K562 (cell line): ENCODE measurements around the gene AZGP1. TPM values are rescaled to one million over a fixed set of nuclear protein-coding genes. Genes with fewer than 3 reads are reported as not detected.

Experiments used
- ARID1B ChIP-seq: fragments of 450-650 bp; IDR thresholded peaks from 2 replicates; pipeline ENCODE4 v1.6.1; 2016; ENCODE audit warnings: antibody characterized with exemption, mild to moderate bottlenecking, inconsistent platforms
- ASH1L ChIP-seq: fragments of 450-650 bp; IDR thresholded peaks from 2 replicates; pipeline ENCODE4 v1.6.1; 2018; ENCODE audit warnings: borderline replicate concordance, mild to moderate bottlenecking, low read depth; ENCODE audit not compliant: partially characterized antibody
- ATF6 ChIP-seq: sonication (generic); formaldehyde crosslinking; IDR thresholded peaks from 2 replicates; pipeline ENCODE4 v1.4.0; 2020; ENCODE audit warnings: mild to moderate bottlenecking, missing genetic modification reagents
- CEBPB ChIP-seq: fragments of 450-650 bp; IDR thresholded peaks from 2 replicates; pipeline ENCODE4 v1.6.1; 2016; ENCODE audit warnings: missing genetic modification characterization, missing compliant biosample characterization
- COPS2 ChIP-seq: fragments of 450-650 bp; conservative IDR thresholded peaks from 2 replicates; pipeline ENCODE4 v1.6.1; 2016; ENCODE audit warnings: mild to moderate bottlenecking, moderate library complexity
- CTCF ChIP-seq, 3 experiments: IDR thresholded peaks in 2 of 3; conservative IDR thresholded peaks in 1 of 3; 2 replicates each; pipeline ENCODE4 v1.5.1; 2011 to 2012; ENCODE audit warnings: low read length in 3 of 3, mild to moderate bottlenecking in 3 of 3, control low read depth in 2 of 3, improper control_type of control experiment in 1 of 3, inconsistent platforms in 1 of 3, low read depth in 1 of 3, mixed read lengths in 1 of 3, moderate library complexity in 1 of 3; ENCODE audit not compliant: insufficient read depth in 2 of 3
- ETV6 ChIP-seq, 3 experiments: fragments of 150-350 bp in 1 of 3; sonication (generic) in 1 of 3; formaldehyde crosslinking in 1 of 3; IDR thresholded peaks; 2 replicates each; pipeline versions ENCODE4 v1.6.1 to v1.8.0; 2014 to 2022; ENCODE audit warnings: borderline replicate concordance in 2 of 3, low read depth in 2 of 3, antibody characterized with exemption in 1 of 3, low read length in 1 of 3, mild to moderate bottlenecking in 1 of 3, missing genetic modification reagents in 1 of 3
- FOSL1 ChIP-seq: fragments of 200-800 bp; sonication (Bioruptor generic); conservative IDR thresholded peaks from 2 replicates; pipeline ENCODE4 v1.6.1; 2016; ENCODE audit warnings: missing genetic modification characterization, missing compliant biosample characterization
- FOXK1 ChIP-seq: sonication (generic); formaldehyde crosslinking; IDR thresholded peaks from 2 replicates; pipeline ENCODE4 v1.8.0; 2022; ENCODE audit warnings: missing genetic modification reagents, mild to moderate bottlenecking, borderline replicate concordance
- ILK ChIP-seq: fragments of 450-650 bp; IDR thresholded peaks from 2 replicates; pipeline ENCODE4 v1.6.1; 2016; ENCODE audit warnings: missing genetic modification characterization, low read depth, mild to moderate bottlenecking, missing compliant biosample characterization, moderate library complexity, borderline replicate concordance
- LEF1 ChIP-seq: fragments of 450-650 bp; IDR thresholded peaks from 2 replicates; pipeline ENCODE4 v1.6.1; 2016; ENCODE audit warnings: mild to moderate bottlenecking
- MCM7 ChIP-seq, 2 experiments: fragments of 450-650 bp; IDR thresholded peaks; 2 replicates each; pipeline ENCODE4 v1.6.1; 2016 to 2018
- NCOA6 ChIP-seq: fragments of 450-650 bp; IDR thresholded peaks from 2 replicates; pipeline ENCODE4 v1.6.1; 2017; ENCODE audit warnings: mild to moderate bottlenecking
- POLR3A ChIP-seq: IDR thresholded peaks from 2 replicates; pipeline ENCODE4 v1.6.1; 2011; ENCODE audit warnings: borderline replicate concordance, mild to moderate bottlenecking, moderate library complexity; ENCODE audit not compliant: insufficient read length, insufficient read depth; ENCODE audit errors: extremely low read depth
- SMARCC2 ChIP-seq: fragments of 450-650 bp; IDR thresholded peaks from 2 replicates; pipeline ENCODE4 v1.6.1; 2017; ENCODE audit warnings: antibody characterized with exemption, moderate library complexity, mild to moderate bottlenecking, low read depth
- SREBF1 ChIP-seq: fragments of 150-350 bp; IDR thresholded peaks from 2 replicates; pipeline ENCODE4 v1.6.1; 2014; ENCODE audit warnings: antibody characterized with exemption, low read depth, low read length, borderline replicate concordance
- ZNF134 ChIP-seq: fragments of 250-450 bp; sonication (Bioruptor Pico); conservative IDR thresholded peaks from 2 replicates; pipeline ENCODE4 v1.4.0; 2020
- ZNF165 ChIP-seq: fragments of 250-450 bp; sonication (Bioruptor Pico); IDR thresholded peaks from 2 replicates; pipeline ENCODE4 v1.4.0; 2020; ENCODE audit warnings: borderline replicate concordance
- ZNF253 ChIP-seq: fragments of 250-450 bp; sonication (Bioruptor Pico); conservative IDR thresholded peaks from 2 replicates; pipeline ENCODE4 v1.6.1; 2021; ENCODE audit warnings: mild to moderate bottlenecking
- ZNF263 ChIP-seq: sonication (generic); formaldehyde crosslinking; IDR thresholded peaks from 2 replicates; pipeline ENCODE4 v1.8.0; 2022; ENCODE audit warnings: mild to moderate bottlenecking, missing genetic modification reagents, borderline replicate concordance
- ZNF511 ChIP-seq: sonication (generic); formaldehyde crosslinking; IDR thresholded peaks from 2 replicates; pipeline ENCODE4 v1.8.0; 2022; ENCODE audit warnings: mild to moderate bottlenecking, missing genetic modification reagents
- ZNF589 ChIP-seq: fragments of 200-800 bp; sonication (Bioruptor generic); IDR thresholded peaks from 2 replicates; pipeline ENCODE4 v1.6.1; 2016; ENCODE audit warnings: low read depth, missing genetic modification characterization, missing compliant biosample characterization
- ZNF699 ChIP-seq: fragments of 250-450 bp; sonication (Bioruptor Pico); IDR thresholded peaks from 2 replicates; pipeline ENCODE4 v1.8.0; 2021; ENCODE audit warnings: mild to moderate bottlenecking, moderate library complexity; ENCODE audit not compliant: insufficient replicate concordance
- polyA plus RNA-seq, 8 experiments: library from polyadenylated mRNA; depleted of rRNA in 4 of 8; stranded (reverse) in 5 of 8; unstranded in 3 of 8; fragments of >200 nt; fragmentation: Nextera tagmentation in 2 of 8; fragmentation: Illumina TruSeq in 1 of 8; extraction: Ambion mirVana in 2 of 8; extraction: Trizol in 1 of 8; gene quantifications; 2 replicates each; pipeline versions ENCODE4 v1.2.1 to v1.2.3, GENCODE V29; 2011 to 2014; ENCODE audit warnings: inconsistent platforms in 1 of 8, missing spikeins in 1 of 8
- total RNA-seq, 7 experiments: library from RNA; depleted of rRNA in 6 of 7; stranded (reverse); fragments of >200 nt in 6 of 7; fragmentation: Illumina TruSeq in 2 of 7; extraction: Trizol in 2 of 7; gene quantifications; 2 replicates each; pipeline versions ENCODE4 v1.2.1 to v1.2.3, GENCODE V29; 2011 to 2021; ENCODE audit warnings: low replicate concordance in 1 of 7

Gene AZGP1
- total and polyA plus RNA-seq, 9 of the 15 experiments (the other 6 are each of a cell fraction or from before 2014, with no cell fraction given): 0.18 to 0.53 TPM; not detected in 7

GRCh38 chr7:99918959-99919813, 56.6 kb downstream of the AZGP1 start, which contains the start of gene TRIM4 (continued):
- TF ChIP-seq ASH1L (peak; percentile 35), COPS2 (no peak), ZNF253 (CRISPR knock-in tag) (no peak), CEBPB (tag) (no peak), ARID1B (0 out of 2 replicates have a peak, but pooled peaks have one; percentile 6), FOXK1 (peak; percentile 53; the same call in 1 of the 2 replicates), ATF6 (CRISPR knock-in tag) (peak; percentile 26; the same call in 1 of the 2 replicates), ZNF263 (CRISPR knock-in tag) (peak; percentile 65; the same call in 1 of the 2 replicates), POLR3A (no peak), LEF1 (no peak), ZNF134 (no peak), CTCF (IDR thresholded peaks at IDR 0.05 in 2 of 3, conservative IDR thresholded peaks at IDR 0.05 in 1 of 3; ENCODE audit: insufficient read depth in 2 of 3, low read depth in 1 of 3, low read length in 3 of 3) (peak; percentile 50 to 70 (median 53)), ZNF511 (CRISPR knock-in tag) (peak; percentile 58; the same call in 1 of the 2 replicates), ZNF699 (CRISPR knock-in tag) (no peak), ILK (tag) (no peak), ZNF165 (0 out of 2 replicates have a peak, but pooled peaks have one; percentile 21), SREBF1 (no peak), ZNF589 (CRISPR knock-in tag) (0 out of 2 replicates have a peak, but pooled peaks have one; percentile 29), SMARCC2 (no peak), FOSL1 (tag) (peak; percentile 52), ETV6 (IDR thresholded peaks at IDR 0.05; ENCODE audit: borderline replicate concordance in 1 of 2, low read depth in 2 of 2, low read length in 1 of 2) (no peak), ETV6 (CRISPR knock-in tag; IDR thresholded peaks at IDR 0.05; ENCODE audit: borderline replicate concordance) (no peak), NCOA6 (peak; percentile 63), MCM7 (IDR thresholded peaks at IDR 0.05) (no peak)
